Trophoblast cell (in vitro differentiated cells and primary cell): Measurements from ENCODE around the gene UBN2.

Experiments used
- DNase-seq, 2 donors: peaks; one replicate each; pipeline ENCODE4 v3.0.0-alpha.2; 2016
- H2AFZ ChIP-seq: 2 replicates; pipeline ENCODE4 v1.6.1; 2013; ENCODE audit warnings: low read length, moderate library complexity, mild to moderate bottlenecking; ENCODE audit not compliant: insufficient read depth, poor library complexity
- H2AK5ac ChIP-seq: 2 replicates; pipeline ENCODE4 v1.6.1; 2013; ENCODE audit warnings: mild to moderate bottlenecking, low read length
- H2BK120ac ChIP-seq: 2 replicates; pipeline ENCODE4 v1.6.1; 2013; ENCODE audit warnings: low read length, mild to moderate bottlenecking, moderate library complexity; ENCODE audit not compliant: insufficient read depth, poor library complexity
- H2BK12ac ChIP-seq: 2 replicates; pipeline ENCODE4 v1.6.1; 2013; ENCODE audit warnings: mild to moderate bottlenecking, low read length, moderate library complexity
- H2BK5ac ChIP-seq: 2 replicates; pipeline ENCODE4 v1.6.1; 2013; ENCODE audit warnings: low read length, low read depth, moderate library complexity, mild to moderate bottlenecking; ENCODE audit not compliant: poor library complexity
- H3K14ac ChIP-seq: 2 replicates; pipeline ENCODE4 v1.6.1; 2013; ENCODE audit warnings: mild to moderate bottlenecking, low read length
- H3K18ac ChIP-seq: 2 replicates; pipeline ENCODE4 v1.6.1; 2013; ENCODE audit warnings: mild to moderate bottlenecking, low read length
- H3K23ac ChIP-seq: 2 replicates; pipeline ENCODE4 v1.6.1; 2013; ENCODE audit warnings: low read length
- H3K27ac ChIP-seq: 2 replicates; pipeline ENCODE4 v1.5.1; 2013; ENCODE audit warnings: low read depth, mild to moderate bottlenecking, inconsistent platforms, low read length, moderate library complexity
- H3K27me3 ChIP-seq: 2 replicates; pipeline ENCODE4 v1.6.1; 2013; ENCODE audit warnings: inconsistent platforms, mild to moderate bottlenecking, low read length, moderate library complexity; ENCODE audit not compliant: insufficient read depth
- H3K36me3 ChIP-seq, 2 experiments: 1 replicate in 1 of 2; 2 replicates in 1 of 2; pipeline ENCODE4 v1.6.1; 2013; ENCODE audit warnings: low read length in 2 of 2, mild to moderate bottlenecking in 2 of 2, moderate library complexity in 1 of 2; ENCODE audit not compliant: insufficient read depth in 2 of 2, control insufficient read depth in 1 of 2
- H3K4ac ChIP-seq: 2 replicates; pipeline ENCODE4 v1.6.1; 2013; ENCODE audit warnings: low read depth, mild to moderate bottlenecking, low read length, moderate library complexity
- H3K4me1 ChIP-seq, 2 experiments: 1 replicate in 1 of 2; 2 replicates in 1 of 2; pipeline ENCODE4 v1.6.1; 2013; ENCODE audit warnings: low read length in 2 of 2, mild to moderate bottlenecking in 2 of 2, moderate library complexity in 1 of 2; ENCODE audit not compliant: insufficient read depth in 2 of 2, control insufficient read depth in 1 of 2
- H3K4me2 ChIP-seq: 2 replicates; pipeline ENCODE4 v1.6.1; 2013; ENCODE audit warnings: inconsistent platforms, mild to moderate bottlenecking, low read length, moderate library complexity
- H3K4me3 ChIP-seq: 2 replicates; pipeline ENCODE4 v1.5.1; 2013; ENCODE audit warnings: mild to moderate bottlenecking, low read depth, low read length, inconsistent platforms
- H3K79me1 ChIP-seq: one replicate; pipeline ENCODE4 v1.6.1; 2013; ENCODE audit warnings: low read length
- H3K79me2 ChIP-seq: 2 replicates; pipeline ENCODE4 v1.6.1; 2013; ENCODE audit warnings: low read length, mild to moderate bottlenecking; ENCODE audit not compliant: control insufficient read depth, insufficient read depth, poor library complexity
- H3K9ac ChIP-seq: 2 replicates; pipeline ENCODE4 v1.6.1; 2013; ENCODE audit warnings: mild to moderate bottlenecking, low read length
- H3K9me3 ChIP-seq: 2 replicates; pipeline ENCODE4 v1.6.1; 2013; ENCODE audit warnings: low read depth, mild to moderate bottlenecking, control low read depth, inconsistent platforms, low read length; ENCODE audit not compliant: insufficient read depth
- H4K12ac ChIP-seq: 2 replicates; pipeline ENCODE4 v1.6.1; 2013; ENCODE audit warnings: low read depth, mild to moderate bottlenecking, low read length, moderate library complexity
- H4K8ac ChIP-seq: 2 replicates; pipeline ENCODE4 v1.6.1; 2013; ENCODE audit warnings: low read depth, mild to moderate bottlenecking, low read length, moderate library complexity
- H4K91ac ChIP-seq: one replicate; pipeline ENCODE4 v1.6.1; 2013; ENCODE audit warnings: low read depth, mild to moderate bottlenecking, low read length, moderate library complexity
- WGBS: extraction: QIAGEN DNeasy Blood & Tissue Kit; methylation state at CpG from one replicate; pipeline ENCODE4 v1.1.7; 2013; ENCODE audit warnings: missing lambda C conversion rate; ENCODE audit not compliant: insufficient read length, insufficient coverage; ENCODE audit errors: extremely low coverage; 5-methylcytosine and 5-hydroxymethylcytosine counted together

UBN2 gene

GRCh38 chr7:139183878-139184338, 47.1 kb upstream of the UBN2 start:
- Histone ChIP-seq H3K4me2 (no peak overlapping the region), H3K27me3 (no peaks in the 10 kb centered on the region), H3K9ac (no peak overlapping the region), H2BK5ac (no peak overlapping the region), H3K4me3 (no peak overlapping the region), H3K4ac (no peak overlapping the region), H4K12ac (no peak overlapping the region), H3K4me1 (no peaks in the 10 kb centered on the region), H2BK120ac (no peak overlapping the region), H3K18ac (no peak overlapping the region), H4K8ac (no peak overlapping the region), H3K23ac (no peak overlapping the region), H3K9me3 (no peaks in the 10 kb centered on the region), H2BK12ac (no peak overlapping the region), H3K79me1 (no peaks in the 10 kb centered on the region), H2AFZ (no peak overlapping the region), H3K27ac (no peak overlapping the region), H3K79me2 (no peaks in the 10 kb centered on the region), H3K36me3 (no peaks in the 10 kb centered on the region), H2AK5ac (no peak overlapping the region), H3K14ac (no peak overlapping the region), H4K91ac (no peak overlapping the region)
- WGBS = no CpG with 5 or more reads among the region's 7 CpGs
- DNase-seq = no peak

GRCh38 chr7:139186146-139186545, 44.9 kb upstream of the UBN2 start:
- H3K79me1 ChIP-seq = no peaks in the 10 kb centered on the region

GRCh38 chr7:139189357-139189756, 41.7 kb upstream of the UBN2 start:
- H2AK5ac ChIP-seq = no peak overlapping the region

More at GRCh38 chr7:139186146-139186545, 44.9 kb upstream of the UBN2 start:
- Histone ChIP-seq H3K79me2 (no peaks in the 10 kb centered on the region), H3K9me3 (no peaks in the 10 kb centered on the region), H3K27ac (no peak overlapping the region), H3K4ac (no peak overlapping the region), H3K27me3 (no peaks in the 10 kb centered on the region), H3K4me1 (no peaks in the 10 kb centered on the region), H3K4me3 (no peak overlapping the region), H3K36me3 (no peaks in the 10 kb centered on the region), H3K18ac (no peak overlapping the region), H2BK120ac (no peak overlapping the region), H3K23ac (no peak overlapping the region), H2BK5ac (no peak overlapping the region), H4K91ac (no peak overlapping the region), H2BK12ac (no peak overlapping the region), H2AK5ac (no peak overlapping the region), H3K14ac (no peak overlapping the region), H3K4me2 (no peak overlapping the region), H2AFZ (no peak overlapping the region), H4K12ac (no peak overlapping the region), H4K8ac (no peak overlapping the region), H3K9ac (no peak overlapping the region)
- no CpG with 5 or more reads among the region's 2 CpGs for WGBS
- DNase-seq = no peak

GRCh38 chr7:139192014-139192706, 38.9 kb upstream of the UBN2 start:
- H4K91ac ChIP-seq = no peak overlapping the region
- no peak overlapping the region for H3K14ac ChIP-seq
- H3K9me3 ChIP-seq = no peaks in the 10 kb centered on the region
- no peak overlapping the region for H3K9ac ChIP-seq
- H3K18ac ChIP-seq = no peak overlapping the region
- no peak overlapping the region for H3K4me3 ChIP-seq
- no peak overlapping the region for H3K4me2 ChIP-seq
- H3K27me3 ChIP-seq = no peaks in the 10 kb centered on the region
- no peaks in the 10 kb centered on the region for H3K36me3 ChIP-seq
- no peak overlapping the region for H4K12ac ChIP-seq
- H4K8ac ChIP-seq = no peak overlapping the region
- H2AFZ ChIP-seq = no peak overlapping the region
- WGBS = no CpG with 5 or more reads among the region's 3 CpGs
- no peak overlapping the region for H3K23ac ChIP-seq
- DNase-seq = no peak
- no peak overlapping the region for H2AK5ac ChIP-seq
- H3K4ac ChIP-seq = no peak overlapping the region
- no peak overlapping the region for H2BK12ac ChIP-seq
- H3K4me1 ChIP-seq = no peaks in the 10 kb centered on the region
- no peak overlapping the region for H3K27ac ChIP-seq
- no peaks in the 10 kb centered on the region for H3K79me2 ChIP-seq
- no peak overlapping the region for H2BK5ac ChIP-seq
- H3K79me1 ChIP-seq = no peaks in the 10 kb centered on the region
- no peak overlapping the region for H2BK120ac ChIP-seq

More at GRCh38 chr7:139189357-139189756, 41.7 kb upstream of the UBN2 start:
- WGBS = no CpG with 5 or more reads among the region's 3 CpGs
- Histone ChIP-seq H3K27me3 (no peaks in the 10 kb centered on the region), H3K4me3 (no peak overlapping the region), H3K4me1 (no peaks in the 10 kb centered on the region), H3K36me3 (no peaks in the 10 kb centered on the region), H2BK12ac (no peak overlapping the region), H3K4ac (no peak overlapping the region), H3K23ac (no peak overlapping the region), H2BK120ac (no peak overlapping the region), H2AFZ (no peak overlapping the region), H3K4me2 (no peak overlapping the region), H4K8ac (no peak overlapping the region), H3K79me1 (no peaks in the 10 kb centered on the region), H3K9ac (no peak overlapping the region), H3K79me2 (no peaks in the 10 kb centered on the region), H3K9me3 (no peaks in the 10 kb centered on the region), H3K27ac (no peak overlapping the region), H3K18ac (no peak overlapping the region), H3K14ac (no peak overlapping the region), H4K12ac (no peak overlapping the region), H2BK5ac (no peak overlapping the region), H4K91ac (no peak overlapping the region)
- DNase-seq = no peak
